Adrenal gland (tissue), 5 donors: Measurements from ENCODE around the gene LENG9.

Experiments
- POLR2A ChIP-seq, 2 donors: fragments of 450-650 bp; IDR thresholded peaks; one replicate each; pipeline ENCODE4 v1.6.1; 2017; ENCODE audit warnings: antibody characterized with exemption in 2 of 2, mild to moderate bottlenecking in 2 of 2, moderate library complexity in 1 of 2
- TF ChIP-seq, protein P1 (sequence below), 6 experiments: fragments of 450-650 bp in 4 of 6; fragments of 200-600 bp in 2 of 6; sonication (generic) in 1 of 6; IDR thresholded peaks; 1 replicate in 5 of 6; 2 replicates in 1 of 6; pipeline versions ENCODE4 v1.5.1 to v1.8.0; 2016 to 2021; ENCODE audit warnings: antibody characterized with exemption in 6 of 6, mild to moderate bottlenecking in 2 of 6, moderate library complexity in 1 of 6
- donor health status: DM: no; HTN: no; CAD: no.

- TF ChIP-seq POLR2A (IDR thresholded peaks at IDR 0.05) = no peak
- TF ChIP-seq, protein P1, sequence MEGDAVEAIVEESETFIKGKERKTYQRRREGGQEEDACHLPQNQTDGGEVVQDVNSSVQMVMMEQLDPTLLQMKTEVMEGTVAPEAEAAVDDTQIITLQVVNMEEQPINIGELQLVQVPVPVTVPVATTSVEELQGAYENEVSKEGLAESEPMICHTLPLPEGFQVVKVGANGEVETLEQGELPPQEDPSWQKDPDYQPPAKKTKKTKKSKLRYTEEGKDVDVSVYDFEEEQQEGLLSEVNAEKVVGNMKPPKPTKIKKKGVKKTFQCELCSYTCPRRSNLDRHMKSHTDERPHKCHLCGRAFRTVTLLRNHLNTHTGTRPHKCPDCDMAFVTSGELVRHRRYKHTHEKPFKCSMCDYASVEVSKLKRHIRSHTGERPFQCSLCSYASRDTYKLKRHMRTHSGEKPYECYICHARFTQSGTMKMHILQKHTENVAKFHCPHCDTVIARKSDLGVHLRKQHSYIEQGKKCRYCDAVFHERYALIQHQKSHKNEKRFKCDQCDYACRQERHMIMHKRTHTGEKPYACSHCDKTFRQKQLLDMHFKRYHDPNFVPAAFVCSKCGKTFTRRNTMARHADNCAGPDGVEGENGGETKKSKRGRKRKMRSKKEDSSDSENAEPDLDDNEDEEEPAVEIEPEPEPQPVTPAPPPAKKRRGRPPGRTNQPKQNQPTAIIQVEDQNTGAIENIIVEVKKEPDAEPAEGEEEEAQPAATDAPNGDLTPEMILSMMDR (IDR thresholded peaks at IDR 0.05) = no peak
These were observed 6.9 kb downstream of the LENG9 start for GRCh38 chr19:54456423-54457373.
